Measurements from ENCODE around the gene IGSF9B.

DNA sequence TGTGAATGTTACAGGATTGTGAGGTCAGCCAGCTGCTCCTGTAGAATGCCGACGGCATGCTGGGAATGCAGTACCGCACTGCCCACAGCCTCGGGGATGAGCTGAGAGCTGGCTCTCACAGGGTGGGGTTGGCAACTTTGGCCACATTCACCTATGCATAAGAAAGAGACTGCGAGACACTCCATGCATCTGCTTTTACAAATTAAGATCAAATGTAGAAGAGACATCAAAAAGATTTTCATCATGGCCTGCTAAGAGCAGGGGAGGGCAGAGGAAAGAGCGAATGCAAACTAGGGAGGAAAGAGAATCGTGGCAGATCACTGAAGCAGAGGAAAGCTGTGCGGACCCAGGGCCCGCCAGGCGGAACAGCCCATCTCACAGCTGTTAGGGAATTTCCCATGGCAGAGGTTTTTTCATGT, 61.7 kb downstream of the IGSF9B start:
- TF ChIP-seq, protein P1, sequence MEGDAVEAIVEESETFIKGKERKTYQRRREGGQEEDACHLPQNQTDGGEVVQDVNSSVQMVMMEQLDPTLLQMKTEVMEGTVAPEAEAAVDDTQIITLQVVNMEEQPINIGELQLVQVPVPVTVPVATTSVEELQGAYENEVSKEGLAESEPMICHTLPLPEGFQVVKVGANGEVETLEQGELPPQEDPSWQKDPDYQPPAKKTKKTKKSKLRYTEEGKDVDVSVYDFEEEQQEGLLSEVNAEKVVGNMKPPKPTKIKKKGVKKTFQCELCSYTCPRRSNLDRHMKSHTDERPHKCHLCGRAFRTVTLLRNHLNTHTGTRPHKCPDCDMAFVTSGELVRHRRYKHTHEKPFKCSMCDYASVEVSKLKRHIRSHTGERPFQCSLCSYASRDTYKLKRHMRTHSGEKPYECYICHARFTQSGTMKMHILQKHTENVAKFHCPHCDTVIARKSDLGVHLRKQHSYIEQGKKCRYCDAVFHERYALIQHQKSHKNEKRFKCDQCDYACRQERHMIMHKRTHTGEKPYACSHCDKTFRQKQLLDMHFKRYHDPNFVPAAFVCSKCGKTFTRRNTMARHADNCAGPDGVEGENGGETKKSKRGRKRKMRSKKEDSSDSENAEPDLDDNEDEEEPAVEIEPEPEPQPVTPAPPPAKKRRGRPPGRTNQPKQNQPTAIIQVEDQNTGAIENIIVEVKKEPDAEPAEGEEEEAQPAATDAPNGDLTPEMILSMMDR (conservative IDR thresholded peaks at IDR 0.05; ENCODE audit: low read length) = no peak
- TF ChIP-seq EZH2phosphoT487 (IDR thresholded peaks at IDR 0.05; ENCODE audit: borderline replicate concordance, low read depth, low read length) = no peak
